ENCODE results near the gene COX19.

The COX19 gene

GRCh38 chr7:966291-967069 lies 8.9 kb downstream of the COX19 start:
- H3K9me3 ChIP-seq (ENCODE audit: insufficient read depth, low read length), result no peaks in the 10 kb centered on the region
- peaks cover 22% of the 10 kb centered on the region for H3K36me3 ChIP-seq (replicated peaks; ENCODE audit: low read depth, low read length)
- no peaks in the 10 kb centered on the region for H3K4me1 ChIP-seq (ENCODE audit: low read length)
- no peak overlapping the region for H3K4me3 ChIP-seq (ENCODE audit: low read length)
- no peaks in the 10 kb centered on the region for H4K20me1 ChIP-seq (ENCODE audit: insufficient read depth, low read length)
- H3K27ac ChIP-seq (ENCODE audit: low read length), result no peak overlapping the region
- TF ChIP-seq EZH2phosphoT487 (IDR thresholded peaks at IDR 0.05; ENCODE audit: low read depth) (no peak), CTCF (IDR thresholded peaks at IDR 0.05; ENCODE audit: low read depth, low read length) (no peak)
- H3K9ac ChIP-seq (ENCODE audit: low read length), result no peak overlapping the region
- H3K27me3 ChIP-seq (ENCODE audit: low read depth, low read length), result no peaks in the 10 kb centered on the region
- peaks cover 6% of the 10 kb centered on the region; the same call in 1 of the 2 replicates for H3K79me2 ChIP-seq (ENCODE audit: low read length)
- no peak overlapping the region for H2AFZ ChIP-seq (ENCODE audit: low read depth, low read length)
- H3K4me2 ChIP-seq (ENCODE audit: low read length), result no peak overlapping the region

DNA sequence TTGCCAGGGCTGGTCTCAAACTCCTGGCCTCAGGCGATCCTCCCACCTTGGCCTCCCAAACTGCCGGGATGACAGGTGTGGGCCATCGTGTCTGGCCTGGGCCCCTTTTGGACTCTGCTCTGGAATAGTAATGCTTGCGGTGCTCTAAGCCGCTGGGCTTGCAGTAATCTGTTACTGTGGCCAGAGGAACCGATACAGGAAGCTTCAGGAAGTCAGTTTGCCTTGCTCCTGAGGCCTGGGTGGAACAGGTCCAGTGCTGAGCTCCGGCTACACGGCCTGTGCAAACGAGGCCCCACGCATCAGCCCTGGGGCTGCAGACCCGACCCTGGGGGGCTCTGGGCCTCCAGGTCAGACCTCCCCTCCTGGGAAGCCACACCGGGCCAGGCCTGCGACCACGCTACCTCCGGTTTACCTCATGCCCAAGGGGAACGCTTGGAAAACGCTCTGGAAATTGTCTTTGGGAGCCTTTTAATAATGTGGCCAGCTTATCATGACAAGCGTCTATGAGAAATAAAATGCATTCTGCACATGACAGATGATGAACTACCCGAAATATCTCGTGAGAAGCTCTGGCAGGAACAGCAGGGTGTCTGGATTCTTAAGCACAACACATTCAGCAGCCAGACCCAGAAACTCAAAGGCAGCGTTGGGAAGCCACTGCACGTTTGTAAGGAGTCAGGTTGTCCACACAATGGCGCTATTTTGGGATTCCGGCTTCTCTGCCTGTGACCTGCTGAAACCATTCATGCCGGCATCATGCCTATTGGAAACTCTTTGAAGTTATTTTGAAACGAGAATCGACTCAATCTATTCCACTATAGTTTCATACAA lies 10.7 kb downstream of the COX19 start:
- TF ChIP-seq CTCF (IDR thresholded peaks at IDR 0.05; ENCODE audit: low read depth, low read length) (no peak), EZH2phosphoT487 (IDR thresholded peaks at IDR 0.05; ENCODE audit: low read depth) (no peak)
- Histone ChIP-seq H3K9ac (ENCODE audit: low read length) (no peak overlapping the region), H2AFZ (ENCODE audit: low read depth, low read length) (no peak overlapping the region), H3K27ac (ENCODE audit: low read length) (no peak overlapping the region), H3K4me3 (ENCODE audit: low read length) (no peak overlapping the region), H3K4me1 (ENCODE audit: low read length) (peaks cover 9% of the 10 kb centered on the region; the same call in 1 of the 2 replicates), H3K36me3 (replicated peaks; ENCODE audit: low read depth, low read length) (peaks cover 19% of the 10 kb centered on the region), H3K4me2 (ENCODE audit: low read length) (no peak overlapping the region), H3K79me2 (ENCODE audit: low read length) (no peaks in the 10 kb centered on the region), H3K27me3 (ENCODE audit: low read depth, low read length) (no peaks in the 10 kb centered on the region), H4K20me1 (ENCODE audit: insufficient read depth, low read length) (no peaks in the 10 kb centered on the region), H3K9me3 (ENCODE audit: insufficient read depth, low read length) (no peaks in the 10 kb centered on the region)

DNA sequence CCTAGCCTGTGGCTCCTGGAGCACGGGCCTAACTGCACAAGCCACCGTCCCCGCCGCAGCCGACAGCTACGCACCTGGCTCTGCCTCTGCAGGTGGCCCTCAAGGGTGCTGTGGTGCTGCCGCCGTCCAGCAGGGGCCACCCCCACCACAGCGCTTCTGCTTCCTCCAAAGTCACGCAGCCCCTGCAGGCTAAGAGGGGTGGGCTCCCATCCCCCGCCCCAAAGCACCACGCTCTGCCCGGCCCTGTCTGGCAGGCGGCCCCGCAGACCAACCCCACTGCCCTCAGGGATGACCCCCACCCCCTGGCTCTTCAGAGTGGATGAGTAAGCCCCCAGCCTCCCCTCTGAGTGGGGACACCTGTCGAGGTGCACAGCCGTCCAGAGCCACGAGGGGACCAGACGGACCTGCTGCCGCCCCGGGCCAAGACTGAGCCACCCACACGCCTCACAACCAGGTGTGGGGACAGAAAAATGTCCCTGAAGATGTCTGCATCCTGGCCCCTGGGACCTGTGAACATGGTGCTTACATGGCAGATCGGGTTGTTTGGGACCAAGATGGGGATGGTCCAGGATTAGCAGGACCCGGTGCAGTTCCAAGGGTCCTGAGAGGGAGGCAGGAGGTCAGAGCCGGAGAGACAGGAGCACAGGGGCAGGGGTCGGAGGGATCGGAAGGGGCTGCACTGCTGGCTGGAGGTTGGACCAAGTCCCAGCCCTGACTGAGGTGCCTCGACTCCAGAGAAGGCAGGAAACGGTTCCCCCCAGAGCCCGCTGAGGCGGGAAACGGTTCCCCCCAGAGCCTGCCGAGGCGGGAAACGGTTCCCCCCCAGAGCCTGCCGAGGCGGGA lies 11.9 kb downstream of the COX19 start:
- Histone ChIP-seq H3K27ac (ENCODE audit: low read length) (no peak overlapping the region), H3K36me3 (replicated peaks; ENCODE audit: low read depth, low read length) (peaks cover 9% of the 10 kb centered on the region), H3K27me3 (ENCODE audit: low read depth, low read length) (no peaks in the 10 kb centered on the region), H3K9me3 (ENCODE audit: insufficient read depth, low read length) (no peaks in the 10 kb centered on the region), H4K20me1 (ENCODE audit: insufficient read depth, low read length) (no peaks in the 10 kb centered on the region), H3K4me1 (ENCODE audit: low read length) (peaks cover 9% of the 10 kb centered on the region; the same call in 1 of the 2 replicates), H3K4me3 (ENCODE audit: low read length) (no peak overlapping the region), H3K4me2 (ENCODE audit: low read length) (no peak overlapping the region), H3K79me2 (ENCODE audit: low read length) (no peaks in the 10 kb centered on the region), H3K9ac (ENCODE audit: low read length) (no peak overlapping the region), H2AFZ (ENCODE audit: low read depth, low read length) (no peak overlapping the region)
- TF ChIP-seq EZH2phosphoT487 (IDR thresholded peaks at IDR 0.05; ENCODE audit: low read depth) (no peak), CTCF (IDR thresholded peaks at IDR 0.05; ENCODE audit: low read depth, low read length) (no peak)

Data from OCI-LY3 (cell line).